GM10248 (cell line): Measurements from ENCODE around the gene CNTN1.

ENCODE experiments used
- CTCF ChIA-PET: fragments of 300-600 bp; sonication (Branson Sonifier 250); formaldehyde crosslinking; extraction: SDS; loops from one replicate; lab custom pipeline; 2021; ENCODE audit warnings: antibody characterized with exemption; lab: Yijun Ruan, JAX
- POLR2A ChIA-PET: fragments of 350-650 bp; sonication (Branson Sonifier 250); formaldehyde crosslinking; extraction: SDS; loops from one replicate; lab custom pipeline; 2020; ENCODE audit warnings: antibody characterized with exemption; lab: Yijun Ruan, JAX
- DNase-seq: peaks from one replicate; pipeline ENCODE4 v3.0.0; 2012; ENCODE audit errors: extremely low spot score
- CTCF ChIP-seq: IDR thresholded peaks from 2 replicates; pipeline ENCODE4 v1.5.1; 2012; ENCODE audit warnings: mild to moderate bottlenecking, low read depth; ENCODE audit errors: extremely low read depth, missing control alignments, control extremely low read depth

Gene CNTN1

GRCh38 chr12:40971911-40972310 lies 279.7 kb downstream of the CNTN1 start:
- ChIA-PET CTCF (no interaction called here), POLR2A (no interaction called here)
- TF ChIP-seq CTCF, result no peak
- no peak for DNase-seq

GRCh38 chr12:40976546-40976945 lies 284.3 kb downstream of the CNTN1 start:
- POLR2A ChIA-PET, result no interaction called here
- CTCF ChIA-PET, result no interaction called here
- DNase-seq, result no peak
- no peak for TF ChIP-seq CTCF

DNA sequence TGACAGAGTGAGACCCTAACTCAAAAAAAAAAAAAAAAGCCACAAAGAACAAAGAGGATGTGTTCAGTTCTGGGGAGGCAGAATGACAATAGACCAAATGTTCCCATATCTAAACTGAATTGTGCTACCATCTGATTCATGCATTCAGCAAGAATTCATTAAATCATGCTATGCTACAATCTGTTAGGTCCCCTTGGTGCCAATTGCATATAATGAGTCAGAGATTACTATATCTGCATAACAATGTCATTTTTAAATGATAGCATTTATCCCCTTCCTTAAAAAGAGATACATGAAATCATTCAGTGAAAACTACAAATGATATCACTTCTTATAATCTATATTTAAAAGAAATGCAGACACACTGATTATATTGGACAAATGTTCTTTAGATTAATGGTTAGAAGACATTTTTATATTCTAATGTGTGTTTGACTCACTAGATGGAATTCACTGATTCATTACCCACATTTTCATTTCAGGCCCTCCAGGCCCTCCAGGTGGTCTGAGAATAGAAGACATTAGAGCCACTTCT lies 288.3 kb downstream of the CNTN1 start:
- no peak for TF ChIP-seq CTCF
- POLR2A ChIA-PET, result no interaction called here
- no peak for DNase-seq
- CTCF ChIA-PET, result no interaction called here

- TF ChIP-seq CTCF, result no peak
- no peak for DNase-seq
- ChIA-PET POLR2A (no interaction called here), CTCF (no interaction called here)
Measured at GRCh38 chr12:40986001-40986400, 293.8 kb downstream of the CNTN1 start.

GRCh38 chr12:40988355-40988754 lies 296.1 kb downstream of the CNTN1 start:
- no peak for DNase-seq
- POLR2A ChIA-PET, result no interaction called here
- no peak for TF ChIP-seq CTCF

DNA sequence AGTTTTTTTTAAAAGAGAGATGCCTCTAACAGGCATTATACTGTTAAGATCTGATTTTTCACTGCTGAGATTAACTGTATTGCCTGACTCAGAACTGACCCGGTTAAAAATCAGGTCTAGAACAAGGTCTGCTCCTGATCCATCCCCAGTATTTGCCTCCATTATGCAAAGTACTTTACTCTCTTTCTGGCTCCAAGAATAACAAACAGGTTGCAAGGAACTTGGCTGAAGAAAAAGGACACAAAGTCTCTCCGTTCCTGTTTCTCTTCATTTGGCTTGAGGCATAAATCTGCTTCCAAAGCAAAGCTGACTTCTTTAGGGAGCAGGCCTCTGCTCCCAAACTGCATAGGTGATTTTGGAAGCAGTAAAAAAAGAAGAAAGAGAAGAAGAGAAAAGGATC lies 296.6 kb downstream of the CNTN1 start:
- POLR2A ChIA-PET, result no interaction called here
- CTCF ChIA-PET, result interaction anchor here (1.2 kb wide), 1 partner anchor 19 kb away, joined by 4 read pairs; no protein-coding TSS in a partner anchor

More at GRCh38 chr12:40988355-40988754, 296.1 kb downstream of the CNTN1 start:
- CTCF ChIA-PET, result no interaction called here

More for the DNA sequence above, 296.6 kb downstream of the CNTN1 start:
- no peak for TF ChIP-seq CTCF
- DNase-seq, result no peak
